ENCODE data around the gene UTP4.

- TF ChIP-seq CTCF (IDR thresholded peaks at IDR 0.05; ENCODE audit: extremely low read depth in 1 of 2, insufficient read depth in 1 of 2, low read depth in 1 of 2, low read length in 2 of 2) (no peak), JUN (IDR thresholded peaks at IDR 0.05; ENCODE audit: borderline replicate concordance, insufficient read depth, insufficient read length, low read depth) (no peak), POLR2AphosphoS5 (IDR thresholded peaks at IDR 0.05; ENCODE audit: insufficient read depth, low read depth, low read length) (no peak), POLR2A (IDR thresholded peaks at IDR 0.05; ENCODE audit: low read depth, low read length) (no peak)
These were observed 17.1 kb upstream of the UTP4 start for GRCh38 chr16:69115361-69115760.

All from endothelial cell of umbilical vein (primary cell).